SK-N-SH (cell line): ENCODE measurements around the gene RAMACL. TPM values are rescaled to one million over a fixed set of nuclear protein-coding genes. Genes with fewer than 3 reads are reported as not detected.

Experiments
- CTCF ChIA-PET: fragments of 300-600, 350-600 bp; formaldehyde crosslinking; extraction: SDS; loops from one replicate; lab custom pipeline; 2021; lab: Yijun Ruan, JAX
- POLR2A ChIA-PET: fragments of 350-600 bp; sonication (Branson Sonifier 250); formaldehyde crosslinking; extraction: SDS; loops from one replicate; lab custom pipeline; 2020; ENCODE audit warnings: antibody characterized with exemption, inconsistent platforms; lab: Yijun Ruan, JAX
- DNase-seq: peaks from one replicate; pipeline ENCODE4 v3.0.0; 2012
- H2AFZ ChIP-seq: fragments of 200-600 bp; sonication (generic); 2 replicates; pipeline ENCODE4 v1.8.1; 2016; ENCODE audit warnings: antibody characterized with exemption, mild to moderate bottlenecking, low read depth
- H3F3A ChIP-seq: fragments of 200-600 bp; sonication (generic); replicated peaks from 2 replicates; pipeline ENCODE3; 2016; ENCODE audit warnings: antibody characterized with exemption, mild to moderate bottlenecking; ENCODE audit not compliant: insufficient read depth
- H3K27ac ChIP-seq, 2 experiments: fragments of 200-500 bp in 1 of 2; fragments of 200-600 bp in 1 of 2; sonication (Bioruptor generic) in 1 of 2; sonication (generic), shearing (Covaris generic) in 1 of 2; 2 replicates each; pipeline versions ENCODE4 v1.5.1 to v1.6.1; 2014 to 2016; ENCODE audit warnings: low read depth in 2 of 2, inconsistent platforms in 1 of 2, low read length in 1 of 2, mild to moderate bottlenecking in 1 of 2, mixed read lengths in 1 of 2
- H3K27me3 ChIP-seq: fragments of 200-600 bp; sonication (generic), shearing (Covaris generic); 2 replicates; pipeline ENCODE4 v1.6.1; 2016; ENCODE audit warnings: mixed run types; ENCODE audit not compliant: insufficient read depth
- H3K36me3 ChIP-seq, 2 experiments: fragments of 200-500 bp in 1 of 2; fragments of 200-600 bp in 1 of 2; sonication (Bioruptor generic) in 1 of 2; sonication (generic) in 1 of 2; replicated peaks in 1 of 2; 2 replicates each; pipeline versions ENCODE3 to v1.5.1; 2014 to 2016; ENCODE audit warnings: low read length in 1 of 2, mild to moderate bottlenecking in 1 of 2; ENCODE audit not compliant: insufficient read depth in 2 of 2, control insufficient read depth in 1 of 2
- H3K4me1 ChIP-seq, 2 experiments: fragments of 200-500 bp in 1 of 2; fragments of 200-600 bp in 1 of 2; sonication (Bioruptor generic) in 1 of 2; sonication (generic), shearing (Covaris generic) in 1 of 2; 2 replicates each; pipeline versions ENCODE4 v1.5.1 to v1.6.1; 2014 to 2016; ENCODE audit warnings: low read depth in 1 of 2, low read length in 1 of 2, mixed run types in 1 of 2; ENCODE audit not compliant: insufficient read depth in 2 of 2, control insufficient read depth in 1 of 2
- H3K4me2 ChIP-seq: fragments of 200-600 bp; sonication (generic), shearing (Covaris generic); 2 replicates; pipeline ENCODE4 v1.6.1; 2017; ENCODE audit warnings: mixed run types
- H3K4me3 ChIP-seq, 2 experiments: fragments of 200-500 bp in 1 of 2; fragments of 200-600 bp in 1 of 2; sonication (Bioruptor generic) in 1 of 2; sonication (generic), shearing (Covaris generic) in 1 of 2; 2 replicates each; pipeline versions ENCODE4 v1.5.1 to v1.8.1; 2014 to 2016; ENCODE audit warnings: low read depth in 2 of 2, inconsistent platforms in 1 of 2, low read length in 1 of 2, mild to moderate bottlenecking in 1 of 2, mixed read lengths in 1 of 2, moderate library complexity in 1 of 2
- H3K79me2 ChIP-seq: fragments of 200-600 bp; sonication (generic); 2 replicates; pipeline ENCODE4 v1.8.1; 2017; ENCODE audit warnings: mild to moderate bottlenecking; ENCODE audit not compliant: insufficient read depth
- H3K9ac ChIP-seq: fragments of 200-600 bp; sonication (generic); 2 replicates; pipeline ENCODE4 v1.6.1; 2017; ENCODE audit warnings: mixed run types
- H3K9me2 ChIP-seq: fragments of 200-600 bp; sonication (generic); 2 replicates; pipeline ENCODE4 v1.6.1; 2017; ENCODE audit warnings: mixed run types
- H3K9me3 ChIP-seq: fragments of 200-600 bp; sonication (generic); 2 replicates; pipeline ENCODE4 v1.6.1; 2017; ENCODE audit warnings: mixed run types, mild to moderate bottlenecking, moderate library complexity
- H4K20me1 ChIP-seq: fragments of 200-600 bp; sonication (generic); 2 replicates; pipeline ENCODE4 v1.6.1; 2017; ENCODE audit warnings: mild to moderate bottlenecking, mixed run types; ENCODE audit not compliant: insufficient read depth
- CHD2 ChIP-seq: fragments of 150-350 bp; IDR thresholded peaks from 2 replicates; pipeline ENCODE4 v1.6.1; 2018; ENCODE audit warnings: low read length; ENCODE audit not compliant: partially characterized antibody
- CTCF ChIP-seq: fragments of 200-600 bp; sonication (generic); IDR thresholded peaks from 2 replicates; pipeline ENCODE4 v1.6.1; 2017; ENCODE audit warnings: antibody characterized with exemption, mild to moderate bottlenecking, moderate library complexity
- ELF1 ChIP-seq: IDR thresholded peaks from 2 replicates; pipeline ENCODE4 v1.4.0; 2012
- FOSL2 ChIP-seq: IDR thresholded peaks from 2 replicates; pipeline ENCODE4 v1.4.0; 2012; ENCODE audit warnings: low read depth, mild to moderate bottlenecking, moderate library complexity, borderline replicate concordance
- GATA2 ChIP-seq: sonication (generic); formaldehyde crosslinking; IDR thresholded peaks from 2 replicates; pipeline ENCODE4 v1.5.0; 2020; ENCODE audit warnings: mild to moderate bottlenecking, missing genetic modification reagents
- IRF3 ChIP-seq: fragments of 150-350 bp; IDR thresholded peaks from 2 replicates; pipeline ENCODE4 v1.6.1; 2016; ENCODE audit warnings: mild to moderate bottlenecking, low read depth, low read length
- MAX ChIP-seq: IDR thresholded peaks from 2 replicates; pipeline ENCODE4 v1.4.0; 2012; ENCODE audit warnings: low read depth
- MXI1 ChIP-seq: IDR thresholded peaks from 2 replicates; pipeline ENCODE4 v1.6.1; 2012; ENCODE audit warnings: mild to moderate bottlenecking, low read depth, low read length, improper control_type of control experiment
- PBX3 ChIP-seq: IDR thresholded peaks from 2 replicates; pipeline ENCODE4; 2012
- POLR2AphosphoS5 ChIP-seq: IDR thresholded peaks from 2 replicates; pipeline ENCODE4 v1.6.1; 2012; ENCODE audit warnings: low read depth, low read length
- RCOR1 ChIP-seq: fragments of 150-350 bp; IDR thresholded peaks from 2 replicates; pipeline ENCODE4 v1.6.1; 2017; ENCODE audit warnings: antibody characterized with exemption, low read length
- RXRA ChIP-seq: IDR thresholded peaks from 2 replicates; pipeline ENCODE4 v1.4.0; 2012; ENCODE audit warnings: low read depth, mild to moderate bottlenecking, borderline replicate concordance
- SIN3A ChIP-seq: IDR thresholded peaks from 2 replicates; pipeline ENCODE4 v1.6.1; 2012; ENCODE audit warnings: low read depth, mild to moderate bottlenecking, low read length, moderate library complexity, borderline replicate concordance
- SMC3 ChIP-seq: IDR thresholded peaks from 2 replicates; pipeline ENCODE4 v1.6.1; 2012; ENCODE audit warnings: low read depth, low read length, improper control_type of control experiment
- TAF1 ChIP-seq: IDR thresholded peaks from 2 replicates; pipeline ENCODE4 v1.6.1; 2012; ENCODE audit warnings: low read depth, mild to moderate bottlenecking, low read length, moderate library complexity, borderline replicate concordance
- TCF12 ChIP-seq: IDR thresholded peaks from 2 replicates; pipeline ENCODE4 v1.4.0; 2012
- TEAD4 ChIP-seq: IDR thresholded peaks from 2 replicates; pipeline ENCODE4 v1.4.0; 2012; ENCODE audit warnings: mild to moderate bottlenecking, borderline replicate concordance; ENCODE audit not compliant: insufficient read depth
- USF2 ChIP-seq: fragments of 150-350 bp; IDR thresholded peaks from 2 replicates; pipeline ENCODE4 v1.6.1; 2017; ENCODE audit warnings: antibody characterized with exemption, low read length, low read depth, borderline replicate concordance
- WGBS: methylation state at CpG from one replicate; pipeline ENCODE4 v1.1.6; 2017; ENCODE audit warnings: low lambda C conversion rate; 5-methylcytosine and 5-hydroxymethylcytosine counted together
- polyA plus RNA-seq, 3 experiments: library from polyadenylated mRNA; depleted of rRNA; stranded (reverse); fragments of >200 nt; gene quantifications; 2 replicates each; pipeline ENCODE4 v1.2.3, GENCODE V29; 2012

RAMACL gene
- polyA plus RNA-seq, 1 of the 3 experiments (the other 2 are of a cell fraction): 0.10 TPM

- TF ChIP-seq GATA2 (CRISPR knock-in tag): peak; percentile 63
- no peak for TF ChIP-seq USF2
- TF ChIP-seq CHD2: no peak
Observed at GRCh38 chr6:166589786-166590574, 3.5 kb upstream of the RAMACL start (continued).

GRCh38 chr6:166589337-166589731 lies 2.9 kb upstream of the RAMACL start:
- TF ChIP-seq RCOR1: no peak
- TF ChIP-seq MXI1: no peak
- TF ChIP-seq TAF1: no peak
- no peak for TF ChIP-seq ELF1
- TF ChIP-seq CTCF: no peak
- no peak for DNase-seq
- no peaks in the 10 kb centered on the region for H3K9me2 ChIP-seq
- H2AFZ ChIP-seq: no peak overlapping the region
- CTCF ChIA-PET: interaction anchor here (0.9 to 1.1 kb wide), 3 partner anchors 10 to 99 kb away, joined by 3 to 4 read pairs (median 4); no protein-coding TSS in a partner anchor
- peak overlapping the region; percentile 33; the same call in 1 of the 2 replicates for H3K9ac ChIP-seq
- H3K27ac ChIP-seq: peak overlapping the region; percentile 78 to 83
- H3K27me3 ChIP-seq: no peaks in the 10 kb centered on the region
- peak overlapping the region; percentile 32 for H3K4me2 ChIP-seq
- H3K79me2 ChIP-seq: peaks cover 86% of the 10 kb centered on the region
- POLR2A ChIA-PET: no interaction called here
- peaks cover 49 to 64% of the 10 kb centered on the region in 2 experiments for H3K4me1 ChIP-seq
- H3K9me3 ChIP-seq: no peaks in the 10 kb centered on the region
- no peak overlapping the region for H3K4me3 ChIP-seq
- no peaks in the 10 kb centered on the region for H4K20me1 ChIP-seq
- 83% methylated on average over 4 of the region's 4 CpGs for WGBS
- H3F3A ChIP-seq: peaks cover 7% of the 10 kb centered on the region
- H3K36me3 ChIP-seq: peaks cover 0 to 12% of the 10 kb centered on the region in 2 experiments

- H3K9me3 ChIP-seq: no peaks in the 10 kb centered on the region
- peaks cover 86% of the 10 kb centered on the region for H3K79me2 ChIP-seq
- H3K4me2 ChIP-seq: peak overlapping the region; percentile 32
- H3K9ac ChIP-seq: peak overlapping the region; percentile 33; the same call in 1 of the 2 replicates
- WGBS: 50% methylated on average over 6 of the region's 11 CpGs
- peaks cover 7% of the 10 kb centered on the region for H3F3A ChIP-seq
- no peaks in the 10 kb centered on the region for H3K9me2 ChIP-seq
- peak overlapping the region; percentile 78 to 83 for H3K27ac ChIP-seq
- no peaks in the 10 kb centered on the region for H4K20me1 ChIP-seq
- H3K36me3 ChIP-seq: peaks cover 0 to 13% of the 10 kb centered on the region in 2 experiments
- CTCF ChIA-PET: interaction anchor here (0.9 to 1.1 kb wide), 3 partner anchors 11 to 98 kb away, joined by 3 to 4 read pairs (median 4); no protein-coding TSS in a partner anchor
- no peak overlapping the region for H2AFZ ChIP-seq
- POLR2A ChIA-PET: no interaction called here
- H3K27me3 ChIP-seq: no peaks in the 10 kb centered on the region
- no peak for DNase-seq
- no peak overlapping the region for H3K4me3 ChIP-seq
- peaks cover 52 to 64% of the 10 kb centered on the region in 2 experiments for H3K4me1 ChIP-seq
- no peak for TF ChIP-seq IRF3
- peak; percentile 63 for TF ChIP-seq TEAD4
- no peak for TF ChIP-seq GATA2 (CRISPR knock-in tag)
- TF ChIP-seq MAX: no peak
- no peak for TF ChIP-seq SMC3
- TF ChIP-seq FOSL2: peak; percentile 3; the same call in 1 of the 2 replicates
- no peak for TF ChIP-seq TAF1
- peak; percentile 12; the same call in 1 of the 2 replicates for TF ChIP-seq RXRA
- TF ChIP-seq TCF12: peak; percentile 78
- TF ChIP-seq POLR2AphosphoS5: peak; percentile 25; the same call in 1 of the 2 replicates
- no peak for TF ChIP-seq RCOR1
- no peak for TF ChIP-seq SIN3A
- TF ChIP-seq ELF1: no peak
- peak; percentile 57; the same call in 1 of the 2 replicates for TF ChIP-seq PBX3
Observed at GRCh38 chr6:166588691-166589336, 2.3 kb upstream of the RAMACL start.
